ENCODE measurements around the gene PSTK. TPM values are rescaled to one million over a fixed set of nuclear protein-coding genes. Genes with fewer than 3 reads are reported as not detected.

The PSTK gene
- total and polyA plus RNA-seq, 10 of the 15 experiments (the other 5 are each of a cell fraction or from before 2014, with no cell fraction given): 1.8 to 7.1 (median 3.4) TPM

GRCh38 chr10:122955892-122956291 lies 24.3 kb upstream of the PSTK start:
- Histone ChIP-seq H2AFZ (ENCODE audit: control insufficient read depth, low read depth, low read length) (no peak overlapping the region), H3K27me3 (replicated peaks in 1 of 2; ENCODE audit: control insufficient read depth in 2 of 2, insufficient read depth in 2 of 2, low read length in 1 of 2) (no peaks in the 10 kb centered on the region), H3K9ac (ENCODE audit: control insufficient read depth, insufficient read depth, low read length) (no peak overlapping the region), H3K36me3 (ENCODE audit: control insufficient read depth in 2 of 2, insufficient read depth in 2 of 2, low read length in 1 of 2) (no peaks in the 10 kb centered on the region), H3K27ac (ENCODE audit: control insufficient read depth, insufficient read depth) (no peak overlapping the region), H3K4me1 (ENCODE audit: control insufficient read depth, insufficient read depth, low read length) (peaks cover 5% of the 10 kb centered on the region), H4K20me1 (ENCODE audit: control insufficient read depth, insufficient read depth) (no peaks in the 10 kb centered on the region), H3K4me2 (ENCODE audit: control insufficient read depth, insufficient read depth) (no peak overlapping the region), H3K79me2 (ENCODE audit: control insufficient read depth, insufficient read depth, low read length) (peaks cover 4% of the 10 kb centered on the region), H3K4me3 (no peak overlapping the region), H3K9me3 (replicated peaks; ENCODE audit: control insufficient read depth, insufficient read depth, low read length) (peaks cover 4% of the 10 kb centered on the region; the same call in 2 of the 3 replicates)
- in situ Hi-C loops (cut with MboI) (no loop called here), intact Hi-C loops (cut with micrococcal nuclease; ENCODE audit: unreplicated experiment) (no loop called here)
- RAD21 ChIA-PET (ENCODE audit: unreplicated experiment): no interaction called here
- 100% methylated on average over 1 of the region's 1 CpG for WGBS (ENCODE audit: insufficient coverage, insufficient replicate concordance, low lambda C conversion rate, missing lambda C conversion rate)
- DNase-seq (ENCODE audit: low read depth, low spot score) (no peak), FAIRE-seq (no peak), ATAC-seq (no peak)
- no TSS peak for BruUV-seq (replicated peaks)
- TF ChIP-seq BCL11A (IDR thresholded peaks at IDR 0.05; ENCODE audit: low read depth, low read length): no peak
- TF ChIP-seq CHD1 (IDR thresholded peaks at IDR 0.05; ENCODE audit: low read depth, low read length): no peak
- TF ChIP-seq RAD21 (IDR thresholded peaks at IDR 0.05; ENCODE audit: insufficient read depth, low read depth, low read length): no peak
- TF ChIP-seq BACH1 (IDR thresholded peaks at IDR 0.05; ENCODE audit: borderline replicate concordance): no peak
- no peak for TF ChIP-seq NR2C2 (IDR thresholded peaks at IDR 0.05; ENCODE audit: borderline replicate concordance, control insufficient read depth, insufficient read length, low read depth)
- no peak for TF ChIP-seq SMC3 (IDR thresholded peaks at IDR 0.05; ENCODE audit: borderline replicate concordance, low read length)
- TF ChIP-seq MEF2B (IDR thresholded peaks at IDR 0.05; ENCODE audit: partially characterized antibody, poor library complexity, severe bottlenecking): no peak
- no peak for TF ChIP-seq CREB1 (IDR thresholded peaks at IDR 0.05; ENCODE audit: low read depth)
- TF ChIP-seq MYC (IDR thresholded peaks at IDR 0.05; ENCODE audit: insufficient read depth, insufficient read length, insufficient replicate concordance, low read length, severe bottlenecking): no peak
- no peak for TF ChIP-seq SREBF2 (IDR thresholded peaks at IDR 0.05; ENCODE audit: low read length)
- TF ChIP-seq SMAD1 (IDR thresholded peaks at IDR 0.05; ENCODE audit: low read depth, partially characterized antibody): no peak
- no peak for TF ChIP-seq TBL1XR1 (IDR thresholded peaks at IDR 0.05; ENCODE audit: low read depth, low read length)
- no peak for TF ChIP-seq SIN3A (IDR thresholded peaks at IDR 0.05; ENCODE audit: low read depth, low read length)
- no peak for TF ChIP-seq ZBED1 (IDR thresholded peaks at IDR 0.05; ENCODE audit: borderline replicate concordance)
- TF ChIP-seq IRF5 (IDR thresholded peaks at IDR 0.05; ENCODE audit: borderline replicate concordance): no peak
- TF ChIP-seq, protein P1, sequence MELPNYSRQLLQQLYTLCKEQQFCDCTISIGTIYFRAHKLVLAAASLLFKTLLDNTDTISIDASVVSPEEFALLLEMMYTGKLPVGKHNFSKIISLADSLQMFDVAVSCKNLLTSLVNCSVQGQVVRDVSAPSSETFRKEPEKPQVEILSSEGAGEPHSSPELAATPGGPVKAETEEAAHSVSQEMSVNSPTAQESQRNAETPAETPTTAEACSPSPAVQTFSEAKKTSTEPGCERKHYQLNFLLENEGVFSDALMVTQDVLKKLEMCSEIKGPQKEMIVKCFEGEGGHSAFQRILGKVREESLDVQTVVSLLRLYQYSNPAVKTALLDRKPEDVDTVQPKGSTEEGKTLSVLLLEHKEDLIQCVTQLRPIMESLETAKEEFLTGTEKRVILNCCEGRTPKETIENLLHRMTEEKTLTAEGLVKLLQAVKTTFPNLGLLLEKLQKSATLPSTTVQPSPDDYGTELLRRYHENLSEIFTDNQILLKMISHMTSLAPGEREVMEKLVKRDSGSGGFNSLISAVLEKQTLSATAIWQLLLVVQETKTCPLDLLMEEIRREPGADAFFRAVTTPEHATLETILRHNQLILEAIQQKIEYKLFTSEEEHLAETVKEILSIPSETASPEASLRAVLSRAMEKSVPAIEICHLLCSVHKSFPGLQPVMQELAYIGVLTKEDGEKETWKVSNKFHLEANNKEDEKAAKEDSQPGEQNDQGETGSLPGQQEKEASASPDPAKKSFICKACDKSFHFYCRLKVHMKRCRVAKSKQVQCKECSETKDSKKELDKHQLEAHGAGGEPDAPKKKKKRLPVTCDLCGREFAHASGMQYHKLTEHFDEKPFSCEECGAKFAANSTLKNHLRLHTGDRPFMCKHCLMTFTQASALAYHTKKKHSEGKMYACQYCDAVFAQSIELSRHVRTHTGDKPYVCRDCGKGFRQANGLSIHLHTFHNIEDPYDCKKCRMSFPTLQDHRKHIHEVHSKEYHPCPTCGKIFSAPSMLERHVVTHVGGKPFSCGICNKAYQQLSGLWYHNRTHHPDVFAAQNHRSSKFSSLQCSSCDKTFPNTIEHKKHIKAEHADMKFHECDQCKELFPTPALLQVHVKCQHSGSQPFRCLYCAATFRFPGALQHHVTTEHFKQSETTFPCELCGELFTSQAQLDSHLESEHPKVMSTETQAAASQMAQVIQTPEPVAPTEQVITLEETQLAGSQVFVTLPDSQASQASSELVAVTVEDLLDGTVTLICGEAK (IDR thresholded peaks at IDR 0.05; ENCODE audit: borderline replicate concordance): no peak
- no peak for TF ChIP-seq SUZ12 (IDR thresholded peaks at IDR 0.05; ENCODE audit: unreplicated experiment)
- no peak for TF ChIP-seq MXI1 (IDR thresholded peaks at IDR 0.05; ENCODE audit: low read depth, low read length)
- POLR2A ChIA-PET: interaction anchor here (0.9 kb wide), 1 partner anchor 32 kb away, joined by 3 read pairs; no protein-coding TSS in a partner anchor
- SMC1A ChIA-PET (ENCODE audit: uncharacterized antibody, unreplicated experiment): interaction anchor here (2.0 to 3.4 kb wide), 2 partner anchors 10 kb away, joined by 6 to 11 read pairs; no protein-coding TSS in a partner anchor
- CTCF ChIA-PET: interaction anchor here (0.7 to 1.5 kb wide), 4 partner anchors 11 to 25 kb away, joined by 3 to 6 read pairs (median 3); no protein-coding TSS in a partner anchor

All from GM12878 (cell line).